Ovary (tissue), 9 donors: Measurements from ENCODE around the gene VIPR1. TPM values are rescaled to one million over a fixed set of nuclear protein-coding genes. Genes with fewer than 3 reads are reported as not detected.

ENCODE experiments used
- DNase-seq, 5 donors: peaks; one replicate each; pipeline ENCODE4 v3.0.0-alpha.2; 2019 to 2020
- H3K27ac ChIP-seq, 2 donors: fragments of 200-600 bp; one replicate each; pipeline versions ENCODE4 v1.5.1 to v1.8.0; 2019 to 2022
- H3K27me3 ChIP-seq: fragments of 200-600 bp; one replicate; pipeline ENCODE4 v1.8.0; 2022
- H3K36me3 ChIP-seq: fragments of 200-600 bp; sonication (generic); one replicate; pipeline ENCODE4 v1.5.1; 2019
- H3K4me1 ChIP-seq: one replicate; pipeline ENCODE4 v1.8.1; 2013; ENCODE audit warnings: mild to moderate bottlenecking, moderate library complexity; ENCODE audit not compliant: insufficient read depth
- H3K4me3 ChIP-seq: fragments of 200-600 bp; sonication (generic); one replicate; pipeline ENCODE4 v1.5.1; 2017
- H3K9me3 ChIP-seq, 2 donors: fragments of 200-600 bp in 1 of 2; sonication (generic) in 1 of 2; one replicate each; pipeline versions ENCODE4 v1.5.1 to v1.8.1; 2013 to 2019; ENCODE audit warnings: mild to moderate bottlenecking in 1 of 2, moderate library complexity in 1 of 2
- EP300 ChIP-seq: sonication (generic); formaldehyde crosslinking; IDR thresholded peaks from one replicate; pipeline ENCODE4 v1.6.1; 2017; ENCODE audit warnings: antibody characterized with exemption
- POLR2A ChIP-seq: fragments of 450-650 bp; IDR thresholded peaks from one replicate; pipeline ENCODE4 v1.6.1; 2017; ENCODE audit warnings: antibody characterized with exemption, mild to moderate bottlenecking, moderate library complexity
- WGBS, 3 donors: extraction: QIAGEN DNeasy Blood & Tissue Kit in 1 of 3; methylation state at CpG; one replicate each; pipeline versions ENCODE4 v1.1.5 to v1.1.7; 2013 to 2017; 5-methylcytosine and 5-hydroxymethylcytosine counted together
- intact Hi-C, 4 donors: fragments of 100-400 bp; cut with DNase I; formaldehyde crosslinking; loops; one replicate each; pipeline versions ENCODE4 v1.11.0 to v1.15.1; 2022 to 2023
- polyA plus RNA-seq, 2 donors: library from polyadenylated mRNA; stranded (reverse); fragments of 200-250 nt in 1 of 2; fragments of 350-450 nt in 1 of 2; fragmentation: Illumina TruSeq in 1 of 2; extraction: RNeasy Lipid Tissue Mini Kit (QIAGEN cat#74804) in 1 of 2; gene quantifications; one replicate each; pipeline ENCODE4 v1.2.3, GENCODE V29; 2013 to 2014
- total RNA-seq, 7 donors: library from RNA; depleted of rRNA in 2 of 7; stranded (reverse); fragments of >200 nt in 2 of 7; fragmentation: NEBNext Ultra II Directional in 3 of 7; extraction: Animal tissue kit (Norgen Biotek cat#: 25700) in 3 of 7; gene quantifications; one replicate each; pipeline versions ENCODE4 v1.1.0 to v1.2.4, GENCODE V29; 2016 to 2023
- TF ChIP-seq, protein P1 (sequence below), 3 donors: fragments of 450-650 bp in 2 of 3; fragments of 200-600 bp in 1 of 3; IDR thresholded peaks; one replicate each; pipeline versions ENCODE4 v1.5.1 to v1.8.0; 2016 to 2022; ENCODE audit warnings: antibody characterized with exemption in 3 of 3, mild to moderate bottlenecking in 1 of 3
- donor health status: DM: no; HTN: no; CAD: no; lungs with moderate emphysema.
- donor health status: DM: no; HTN: no; CAD: no.
- donor health status: Bipolar disorder and iron deficiency.
- donor health status: DM: yes; HTN: yes; CAD: no.
- donor health status: DM: no; HTN: no; CAD: no.
- donor health status: DM: yes; HTN: yes; CAD: no.

The VIPR1 gene
- total and polyA plus RNA-seq, 9 donors, result 0.12 to 2.2 (median 0.47) TPM

DNA sequence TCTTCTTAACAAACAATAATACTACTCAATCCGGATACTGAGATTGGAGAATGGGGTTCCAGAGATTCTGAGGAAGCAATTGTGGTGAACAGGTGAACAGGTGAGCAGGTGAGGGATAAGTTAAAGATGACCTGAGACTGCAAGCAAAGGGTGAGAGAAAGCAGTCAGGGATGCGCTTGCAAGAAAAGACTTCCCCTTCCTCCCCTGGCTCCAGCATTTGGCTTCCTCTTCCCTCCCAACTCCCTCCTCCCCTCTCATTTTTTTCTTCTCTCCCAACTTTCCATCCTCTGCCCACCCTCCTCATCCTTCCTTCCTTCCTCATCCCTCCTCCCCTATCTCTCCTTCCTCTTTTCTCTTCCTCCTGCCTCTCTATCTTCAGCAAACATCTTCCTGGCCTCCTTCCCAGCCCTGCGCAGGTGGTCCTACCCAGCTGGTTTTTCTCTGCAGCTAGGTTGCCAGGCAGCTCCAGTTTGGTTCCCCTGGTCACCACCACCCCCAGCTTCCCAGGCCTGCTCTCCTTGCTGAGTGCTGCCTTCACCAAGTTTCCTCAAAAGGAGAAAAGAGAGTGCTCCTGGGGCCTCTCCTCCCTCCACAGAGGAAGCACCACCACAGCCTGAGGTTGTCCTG, 10.4 kb upstream of the VIPR1 start:
- TF ChIP-seq, protein P1, sequence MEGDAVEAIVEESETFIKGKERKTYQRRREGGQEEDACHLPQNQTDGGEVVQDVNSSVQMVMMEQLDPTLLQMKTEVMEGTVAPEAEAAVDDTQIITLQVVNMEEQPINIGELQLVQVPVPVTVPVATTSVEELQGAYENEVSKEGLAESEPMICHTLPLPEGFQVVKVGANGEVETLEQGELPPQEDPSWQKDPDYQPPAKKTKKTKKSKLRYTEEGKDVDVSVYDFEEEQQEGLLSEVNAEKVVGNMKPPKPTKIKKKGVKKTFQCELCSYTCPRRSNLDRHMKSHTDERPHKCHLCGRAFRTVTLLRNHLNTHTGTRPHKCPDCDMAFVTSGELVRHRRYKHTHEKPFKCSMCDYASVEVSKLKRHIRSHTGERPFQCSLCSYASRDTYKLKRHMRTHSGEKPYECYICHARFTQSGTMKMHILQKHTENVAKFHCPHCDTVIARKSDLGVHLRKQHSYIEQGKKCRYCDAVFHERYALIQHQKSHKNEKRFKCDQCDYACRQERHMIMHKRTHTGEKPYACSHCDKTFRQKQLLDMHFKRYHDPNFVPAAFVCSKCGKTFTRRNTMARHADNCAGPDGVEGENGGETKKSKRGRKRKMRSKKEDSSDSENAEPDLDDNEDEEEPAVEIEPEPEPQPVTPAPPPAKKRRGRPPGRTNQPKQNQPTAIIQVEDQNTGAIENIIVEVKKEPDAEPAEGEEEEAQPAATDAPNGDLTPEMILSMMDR (IDR thresholded peaks at IDR 0.05), result no peak
- TF ChIP-seq POLR2A (no peak), EP300 (no peak)
- Histone ChIP-seq H3K4me3 (no peak overlapping the region), H3K4me1 (no peaks in the 10 kb centered on the region), H3K9me3 (no peaks in the 10 kb centered on the region), H3K27me3 (no peaks in the 10 kb centered on the region), H3K36me3 (no peaks in the 10 kb centered on the region), H3K27ac (no peak overlapping the region)
- WGBS, 3 donors, result 71 to 85% (median 75%) methylated on average over 3 of the region's 3 CpGs
- DNase-seq, result peak in 1 of 5 donors; percentile 4
- intact Hi-C loops, result no loop called here

DNA sequence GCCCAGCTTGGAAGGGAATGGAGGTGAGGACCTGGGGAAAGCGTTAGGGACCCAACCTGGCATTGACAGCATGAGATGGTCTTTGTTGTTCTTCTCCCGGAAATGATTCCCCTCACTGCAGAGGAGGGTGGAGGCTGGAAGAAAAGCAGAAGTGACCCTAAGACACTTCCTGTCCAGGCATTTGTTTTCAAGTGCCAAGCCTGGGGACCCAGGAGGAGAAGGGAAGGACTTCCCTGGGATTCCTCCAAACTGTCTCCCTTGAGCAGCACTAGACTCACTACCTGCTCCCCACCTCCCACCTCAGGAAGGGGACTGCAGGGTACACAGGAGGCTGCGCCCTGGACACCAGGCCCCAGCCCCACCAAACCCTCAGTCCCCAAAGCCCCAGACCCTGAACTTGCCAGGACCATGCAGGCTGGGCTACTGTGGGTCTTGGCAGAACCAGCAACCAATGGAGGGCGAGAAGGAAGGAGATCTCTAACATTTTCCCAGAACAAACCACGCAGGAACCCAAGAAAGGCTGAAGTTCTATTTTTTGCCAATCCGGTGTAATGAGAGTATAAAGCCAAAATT, 9.8 kb upstream of the VIPR1 start:
- Histone ChIP-seq H3K4me1 (peaks cover 2% of the 10 kb centered on the region), H3K4me3 (no peak overlapping the region), H3K27me3 (no peaks in the 10 kb centered on the region), H3K9me3 (no peaks in the 10 kb centered on the region), H3K36me3 (no peaks in the 10 kb centered on the region), H3K27ac (no peak overlapping the region)
- TF ChIP-seq EP300 (no peak), POLR2A (no peak)
- TF ChIP-seq, protein P1 (IDR thresholded peaks at IDR 0.05), result no peak
- 69 to 85% (median 76%) methylated on average over 6 of the region's 6 CpGs for WGBS, 3 donors
- DNase-seq, result peak in 1 of 5 donors; percentile 4
- intact Hi-C loops, result no loop called here

DNA sequence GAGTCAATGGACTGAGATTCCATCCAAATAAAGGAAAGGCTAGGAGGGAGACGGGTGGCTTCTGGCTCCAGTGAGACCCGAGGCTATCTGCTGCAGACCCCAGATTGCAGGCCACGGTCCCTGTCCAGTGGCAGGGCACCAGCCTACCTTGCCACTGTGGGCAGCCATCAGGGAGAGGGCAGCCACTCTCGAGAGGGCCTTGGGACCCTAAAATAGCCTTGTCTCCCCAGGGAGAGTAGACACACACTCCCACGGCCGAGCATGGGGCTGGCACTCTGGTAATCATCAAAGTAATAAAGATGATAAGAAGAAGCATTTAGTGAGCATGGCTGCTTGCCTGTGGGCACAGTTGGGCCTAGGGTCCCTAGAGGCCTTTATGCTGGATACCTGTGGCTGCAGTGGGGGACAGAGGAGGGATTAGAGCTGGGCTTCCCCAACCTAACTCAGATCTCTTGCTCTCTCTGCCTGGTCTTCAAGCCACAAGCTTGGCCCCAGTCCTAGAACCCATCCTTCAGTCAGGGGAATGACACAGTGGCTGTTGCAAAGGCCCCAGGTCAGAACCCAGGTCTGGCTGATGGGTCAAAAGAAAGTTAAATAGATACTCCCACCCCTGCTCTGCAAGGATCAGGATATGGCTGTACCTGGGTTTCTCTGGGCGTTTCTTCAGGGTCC, 9.2 kb upstream of the VIPR1 start:
- Histone ChIP-seq H3K27me3 (no peaks in the 10 kb centered on the region), H3K4me1 (peaks cover 2% of the 10 kb centered on the region), H3K4me3 (no peak overlapping the region), H3K9me3 (no peaks in the 10 kb centered on the region), H3K27ac (no peak overlapping the region), H3K36me3 (no peaks in the 10 kb centered on the region)
- DNase-seq, result peak in 1 of 5 donors; percentile 2
- 75 to 81% (median 78%) methylated on average over 7 of the region's 7 CpGs for WGBS, 3 donors
- TF ChIP-seq, protein P1 (IDR thresholded peaks at IDR 0.05), result no peak
- TF ChIP-seq POLR2A, result no peak
- no peak for TF ChIP-seq EP300
- intact Hi-C loops, result no loop called here

DNA sequence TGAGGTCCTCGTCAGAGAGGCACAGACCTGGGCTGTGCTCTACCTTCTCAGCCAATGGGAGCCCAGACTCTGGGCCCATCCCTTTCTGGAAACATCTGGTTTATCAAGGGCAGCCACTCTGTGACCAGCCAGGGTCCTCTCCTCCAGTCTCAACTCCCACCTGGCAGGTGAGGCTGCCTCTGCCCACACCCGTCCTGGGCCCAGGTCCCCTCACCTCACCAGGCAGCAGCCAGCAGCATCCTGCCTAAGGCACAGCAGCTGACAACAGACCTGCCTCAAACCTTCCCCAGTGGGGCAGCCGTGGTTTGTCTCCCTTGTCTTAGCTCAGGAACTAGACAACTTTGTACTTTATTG, 8.7 kb upstream of the VIPR1 start:
- Histone ChIP-seq H3K27ac (no peak overlapping the region), H3K4me3 (no peak overlapping the region), H3K4me1 (peaks cover 2% of the 10 kb centered on the region), H3K9me3 (no peaks in the 10 kb centered on the region), H3K27me3 (no peaks in the 10 kb centered on the region), H3K36me3 (no peaks in the 10 kb centered on the region)
- intact Hi-C loops, result no loop called here
- peak in 1 of 5 donors; percentile 2 for DNase-seq
- WGBS, 3 donors, result 81 to 92% (median 89%) methylated on average over 3 of the region's 3 CpGs
- TF ChIP-seq EP300 (no peak), POLR2A (no peak)
- TF ChIP-seq, protein P1 (IDR thresholded peaks at IDR 0.05), result no peak
